Endothelial cell (in vitro differentiated cells): ENCODE data around the gene CDKAL1. TPM values are rescaled to one million over a fixed set of nuclear protein-coding genes. Genes with fewer than 3 reads are reported as not detected.

Experiments used
- DNase-seq: peaks from one replicate; pipeline ENCODE4 v3.0.0; 2021; ENCODE audit warnings: low spot score
- H3K27ac Mint-ChIP-seq: one replicate; pipeline ENCODE4 v1.8.0; 2021; ENCODE audit warnings: mixed read lengths, inconsistent platforms; ENCODE audit not compliant: unreplicated experiment
- H3K27me3 Mint-ChIP-seq: one replicate; pipeline ENCODE4 v1.8.0; 2021; ENCODE audit warnings: mild to moderate bottlenecking, moderate library complexity, mixed read lengths, inconsistent platforms; ENCODE audit not compliant: unreplicated experiment
- H3K36me3 Mint-ChIP-seq: one replicate; pipeline ENCODE4 v1.8.0; 2021; ENCODE audit warnings: mild to moderate bottlenecking, low read depth, mixed read lengths, inconsistent platforms; ENCODE audit not compliant: unreplicated experiment
- H3K4me1 Mint-ChIP-seq: one replicate; pipeline ENCODE4 v1.8.0; 2021; ENCODE audit warnings: mild to moderate bottlenecking, mixed read lengths, inconsistent platforms; ENCODE audit not compliant: unreplicated experiment
- H3K4me3 Mint-ChIP-seq: one replicate; pipeline ENCODE4 v1.8.0; 2021; ENCODE audit warnings: mild to moderate bottlenecking, mixed read lengths, inconsistent platforms; ENCODE audit not compliant: unreplicated experiment
- H3K9me3 Mint-ChIP-seq: one replicate; pipeline ENCODE4 v1.8.0; 2021; ENCODE audit warnings: mixed read lengths, inconsistent platforms; ENCODE audit not compliant: unreplicated experiment
- total RNA-seq: library from RNA; stranded (reverse); fragmentation: NEBNext Ultra II Directional; extraction: Animal tissue kit (Norgen Biotek cat#: 25700); gene quantifications from one replicate; pipeline ENCODE4 v1.2.1, GENCODE V29; 2021; ENCODE audit not compliant: unreplicated experiment
- TF ChIP-seq, protein P1 (sequence below): fragments of 200-600 bp; sonication (generic); IDR thresholded peaks from one replicate; pipeline ENCODE4 v1.5.0; 2021; ENCODE audit warnings: antibody characterized with exemption; ENCODE audit not compliant: unreplicated experiment

CDKAL1 gene
- total RNA-seq, 1 donor from 2014 or later = 43.9 TPM

DNA sequence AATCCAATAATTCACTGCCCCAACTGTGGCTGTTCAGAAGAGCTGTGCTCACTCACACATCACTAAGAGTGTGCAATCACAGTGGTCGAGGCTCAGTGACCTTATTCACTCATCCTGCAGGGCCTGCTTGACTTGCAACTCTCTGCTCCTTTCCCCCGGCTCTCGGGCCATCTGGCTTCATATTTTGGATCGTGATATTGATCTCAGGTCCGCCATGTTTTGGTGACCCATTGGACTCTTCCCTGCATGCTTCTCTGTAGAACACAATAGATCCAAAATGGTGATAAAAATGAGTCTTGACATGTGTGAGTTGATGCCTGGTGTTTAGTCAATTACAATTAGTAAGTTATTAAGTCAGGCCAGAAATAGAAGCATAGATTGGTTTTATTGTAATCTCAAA is 745.4 kb downstream of the CDKAL1 start:
- DNase-seq = no peak
- Mint-ChIP-seq H3K27me3 (no peaks in the 10 kb centered on the region), H3K4me3 (no peak overlapping the region), H3K9me3 (no peaks in the 10 kb centered on the region), H3K4me1 (peaks cover 3% of the 10 kb centered on the region), H3K36me3 (no peaks in the 10 kb centered on the region), H3K27ac (no peak overlapping the region)
- TF ChIP-seq, protein P1, sequence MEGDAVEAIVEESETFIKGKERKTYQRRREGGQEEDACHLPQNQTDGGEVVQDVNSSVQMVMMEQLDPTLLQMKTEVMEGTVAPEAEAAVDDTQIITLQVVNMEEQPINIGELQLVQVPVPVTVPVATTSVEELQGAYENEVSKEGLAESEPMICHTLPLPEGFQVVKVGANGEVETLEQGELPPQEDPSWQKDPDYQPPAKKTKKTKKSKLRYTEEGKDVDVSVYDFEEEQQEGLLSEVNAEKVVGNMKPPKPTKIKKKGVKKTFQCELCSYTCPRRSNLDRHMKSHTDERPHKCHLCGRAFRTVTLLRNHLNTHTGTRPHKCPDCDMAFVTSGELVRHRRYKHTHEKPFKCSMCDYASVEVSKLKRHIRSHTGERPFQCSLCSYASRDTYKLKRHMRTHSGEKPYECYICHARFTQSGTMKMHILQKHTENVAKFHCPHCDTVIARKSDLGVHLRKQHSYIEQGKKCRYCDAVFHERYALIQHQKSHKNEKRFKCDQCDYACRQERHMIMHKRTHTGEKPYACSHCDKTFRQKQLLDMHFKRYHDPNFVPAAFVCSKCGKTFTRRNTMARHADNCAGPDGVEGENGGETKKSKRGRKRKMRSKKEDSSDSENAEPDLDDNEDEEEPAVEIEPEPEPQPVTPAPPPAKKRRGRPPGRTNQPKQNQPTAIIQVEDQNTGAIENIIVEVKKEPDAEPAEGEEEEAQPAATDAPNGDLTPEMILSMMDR = no peak

GRCh38 chr6:21281366-21281765 is 747.1 kb downstream of the CDKAL1 start:
- H3K9me3 Mint-ChIP-seq = no peaks in the 10 kb centered on the region
- H3K4me3 Mint-ChIP-seq = no peak overlapping the region
- H3K27ac Mint-ChIP-seq = no peak overlapping the region
- no peak for DNase-seq
- TF ChIP-seq, protein P1 = no peak
- no peaks in the 10 kb centered on the region for H3K36me3 Mint-ChIP-seq
- H3K4me1 Mint-ChIP-seq = peaks cover 3% of the 10 kb centered on the region
- no peaks in the 10 kb centered on the region for H3K27me3 Mint-ChIP-seq

Other genes with a start within 250 kb of the CDKAL1 start
- gene E2F3, start 132.6 kb upstream of the CDKAL1 start, total RNA-seq = 20.4 TPM